Measurements from ENCODE around the gene CADM1. TPM values are rescaled to one million over a fixed set of nuclear protein-coding genes. Genes with fewer than 3 reads are reported as not detected.

CADM1 gene
- polyA plus RNA-seq, 3 donors: 0.67 to 11.7 (median 8.6) TPM

DNA sequence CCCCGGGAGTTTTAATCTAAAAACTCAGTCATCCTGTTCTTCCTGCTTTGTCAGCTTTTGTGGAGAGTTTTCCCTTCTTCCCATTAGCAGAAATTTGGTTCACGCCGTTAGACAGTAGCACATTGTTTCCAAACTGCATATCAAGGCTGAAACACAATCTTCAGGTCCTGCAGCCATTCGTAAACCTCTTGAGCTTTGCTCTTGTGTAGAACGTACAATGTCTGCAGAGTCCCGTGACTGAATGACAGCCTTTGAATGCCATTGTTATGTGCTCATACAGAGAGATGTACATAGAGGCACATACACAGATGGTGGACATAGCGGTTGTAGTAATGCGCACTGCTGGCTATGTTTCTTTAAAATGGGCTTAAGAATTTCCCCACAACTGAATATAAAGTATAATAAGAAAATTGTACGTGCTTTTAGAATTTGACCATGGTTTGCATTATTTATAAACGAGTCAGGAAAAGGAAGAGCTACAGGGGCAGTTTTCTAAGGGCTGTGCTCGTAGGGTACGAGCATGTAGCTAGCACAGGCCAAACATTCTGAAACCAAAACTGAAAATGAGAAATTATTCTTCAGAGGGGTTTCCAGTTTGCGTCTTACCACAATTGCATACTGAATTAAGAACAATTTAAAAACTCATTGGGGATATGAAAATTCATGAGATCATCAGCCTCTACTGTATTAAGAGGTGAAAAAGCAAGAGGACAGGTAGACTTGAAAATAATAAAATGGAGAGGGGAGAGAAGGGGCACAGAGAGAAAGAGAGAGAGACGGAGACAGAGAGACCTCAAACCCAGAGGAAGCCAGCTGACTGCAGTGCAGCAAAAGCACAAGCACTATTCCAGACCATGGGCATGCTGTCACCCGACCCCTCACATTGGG lies 310.1 kb downstream of the CADM1 start:
- H3K27ac ChIP-seq (ENCODE audit: low read depth, low read length): no peak overlapping the region
- WGBS, 3 donors: 66 to 75% (median 72%) methylated on average over 15 of the region's 15 CpGs

DNA sequence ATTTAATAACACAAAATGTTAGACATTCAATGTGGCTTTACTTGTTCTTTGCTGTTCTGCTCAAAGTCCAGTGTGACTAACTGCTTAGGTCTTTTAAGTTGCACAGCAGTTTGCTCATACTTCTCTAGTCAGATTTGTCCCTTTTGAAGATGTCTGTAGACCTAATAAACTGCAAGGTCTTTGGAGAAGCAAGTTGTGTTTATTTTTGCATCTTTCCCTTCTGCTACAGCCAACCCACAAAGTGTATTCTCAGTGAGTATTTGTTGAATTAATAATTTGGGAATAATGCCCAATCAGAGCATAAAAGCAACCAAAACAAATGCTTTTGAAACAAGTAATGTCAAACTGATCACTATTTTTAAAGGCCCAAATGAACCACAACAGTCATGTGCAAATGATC lies 312.5 kb downstream of the CADM1 start:
- no peak overlapping the region for H3K27ac ChIP-seq (ENCODE audit: low read depth, low read length)

DNA sequence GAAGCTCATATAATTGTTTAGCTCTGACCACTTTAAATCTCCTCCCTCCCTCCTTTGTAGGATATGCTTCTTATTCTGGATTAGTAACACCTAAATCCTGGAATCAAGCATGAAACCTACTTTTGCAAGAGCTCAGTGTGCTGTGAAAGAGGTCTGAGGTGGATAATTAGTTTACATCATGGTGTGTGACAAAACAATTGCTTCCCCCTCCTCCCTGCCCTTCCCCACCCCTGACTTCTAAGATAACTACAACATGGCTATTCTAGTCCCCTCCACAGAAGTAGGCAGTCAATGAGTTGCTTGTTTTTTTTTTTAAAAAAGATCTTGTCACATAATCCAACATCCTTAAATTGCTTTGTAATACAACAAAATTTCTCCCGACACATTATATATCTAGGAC lies 314.0 kb downstream of the CADM1 start:
- no peak overlapping the region for H3K27ac ChIP-seq (ENCODE audit: low read depth, low read length)
- 85 to 98% (median 96%) methylated on average over 1 of the region's 1 CpG for WGBS, 3 donors

DNA sequence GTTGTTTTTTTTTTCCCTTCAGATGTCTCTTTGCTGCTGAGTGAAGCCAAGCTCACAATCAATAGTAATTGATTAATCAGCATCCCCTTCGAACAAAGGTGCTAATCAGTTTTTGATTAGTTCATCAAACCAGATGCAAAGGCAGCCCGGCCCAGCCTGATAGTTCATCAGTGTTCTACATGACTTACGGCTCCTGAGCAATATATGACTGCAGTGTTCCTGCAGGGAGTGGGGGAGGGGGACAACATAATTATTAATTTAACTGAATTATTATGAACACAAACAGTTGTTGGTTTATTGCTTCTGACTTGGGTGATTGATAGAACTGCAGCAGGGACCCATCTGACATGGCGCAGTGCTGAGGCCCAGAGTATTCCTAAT lies 315.3 kb downstream of the CADM1 start:
- WGBS, 3 donors: 72 to 96% (median 95%) methylated on average over 4 of the region's 4 CpGs
- no peak overlapping the region for H3K27ac ChIP-seq (ENCODE audit: low read depth, low read length)

DNA sequence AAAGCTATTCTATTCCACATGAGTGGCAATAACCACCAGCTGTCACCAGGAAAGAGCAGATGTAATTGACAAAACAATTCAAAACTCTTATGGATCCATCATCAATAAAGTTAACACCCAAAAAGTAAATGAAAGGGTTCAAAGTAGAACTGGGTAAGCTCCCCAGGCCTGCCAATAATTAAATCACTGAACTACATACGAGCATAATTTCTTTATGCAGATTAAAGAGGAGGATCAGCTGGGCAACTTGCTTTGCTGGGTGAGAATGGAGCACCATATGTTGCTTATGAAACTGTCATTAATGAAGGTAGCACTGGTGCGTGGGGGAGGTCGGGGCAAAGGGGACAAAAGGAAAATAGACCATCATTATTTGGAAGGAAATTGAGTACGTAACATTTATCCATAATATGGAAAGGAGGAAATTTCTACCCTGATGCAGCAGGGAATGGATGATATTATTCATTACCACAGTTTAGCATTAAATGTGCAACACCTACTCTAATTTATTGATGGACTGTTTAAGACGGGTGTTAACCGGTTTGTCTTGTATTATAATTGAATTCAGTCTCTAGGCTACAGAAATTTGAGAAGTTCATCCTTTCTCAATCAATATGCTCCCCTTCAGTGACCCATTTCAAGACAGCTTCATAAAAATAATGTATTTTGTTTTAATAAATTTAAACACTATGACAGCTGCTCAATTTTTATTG lies 315.9 kb downstream of the CADM1 start:
- 68 to 91% (median 89%) methylated on average over 6 of the region's 6 CpGs for WGBS, 3 donors

DNA sequence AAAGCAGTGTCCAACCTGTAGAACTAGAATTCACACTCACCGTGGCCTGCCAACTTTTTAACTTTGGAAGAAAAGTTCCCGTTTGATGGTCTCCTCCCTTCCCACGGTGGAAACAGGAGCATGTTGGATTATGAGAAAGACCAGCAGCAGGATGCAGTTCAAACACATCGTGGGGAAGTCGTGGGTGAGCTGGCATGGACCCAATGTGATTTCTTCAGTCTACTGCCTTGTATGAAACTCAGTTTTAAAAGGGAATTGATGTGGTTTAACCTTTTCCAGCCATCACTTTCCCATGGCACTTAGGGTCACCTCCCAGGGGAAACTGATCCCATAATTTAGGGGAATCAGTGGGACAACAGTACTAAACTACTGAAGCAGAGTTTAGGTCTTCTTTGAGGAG lies 318.3 kb downstream of the CADM1 start:
- WGBS, 3 donors: 42 to 70% (median 45%) methylated on average over 5 of the region's 5 CpGs
- H3K27ac ChIP-seq (ENCODE audit: low read depth, low read length): no peak overlapping the region

More for the DNA sequence above, 315.9 kb downstream of the CADM1 start:
- H3K27ac ChIP-seq (ENCODE audit: low read depth, low read length): no peak overlapping the region

DNA sequence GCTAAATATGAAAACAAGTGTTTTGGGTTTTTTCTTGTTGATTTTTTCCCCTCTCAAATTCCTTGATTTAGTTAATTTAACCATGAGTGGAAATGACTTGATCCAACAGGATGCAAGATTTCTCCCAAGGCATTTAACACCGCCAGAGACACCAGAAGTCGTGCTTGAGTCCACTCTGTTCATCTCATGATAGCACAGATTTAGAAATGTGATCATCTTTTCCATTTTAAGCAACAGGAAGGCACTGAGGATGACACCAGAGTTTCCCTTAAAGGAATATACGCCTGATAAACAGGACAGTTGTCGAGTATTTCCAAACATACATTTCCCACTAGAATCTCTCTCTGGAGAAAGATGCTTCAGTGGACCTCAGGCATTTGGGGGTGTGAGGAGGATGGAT lies 318.7 kb downstream of the CADM1 start:
- 55 to 74% (median 64%) methylated on average over 4 of the region's 4 CpGs for WGBS, 3 donors
- no peak overlapping the region for H3K27ac ChIP-seq (ENCODE audit: low read depth, low read length)

DNA sequence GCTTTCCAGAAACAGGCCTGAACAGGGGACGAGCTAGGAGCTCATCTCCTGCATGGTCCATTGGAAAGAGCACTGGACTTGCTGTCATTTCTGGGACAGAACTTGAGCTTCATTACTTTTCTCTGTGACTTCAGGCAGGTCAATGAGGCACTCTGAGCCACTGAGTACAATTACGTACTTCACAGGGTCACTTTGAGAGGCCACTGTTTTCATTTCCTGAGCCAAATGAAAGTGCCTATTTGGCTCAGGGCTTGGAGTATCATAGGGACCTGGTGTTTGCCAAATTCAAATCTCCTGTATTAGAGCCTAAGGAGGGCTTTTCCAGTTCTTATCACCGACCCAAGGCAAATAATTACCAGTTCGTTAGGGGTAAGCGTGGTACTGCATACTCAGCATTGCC lies 319.3 kb downstream of the CADM1 start:
- 72 to 90% (median 84%) methylated on average over 5 of the region's 5 CpGs for WGBS, 3 donors
- no peak overlapping the region for H3K27ac ChIP-seq (ENCODE audit: low read depth, low read length)

DNA sequence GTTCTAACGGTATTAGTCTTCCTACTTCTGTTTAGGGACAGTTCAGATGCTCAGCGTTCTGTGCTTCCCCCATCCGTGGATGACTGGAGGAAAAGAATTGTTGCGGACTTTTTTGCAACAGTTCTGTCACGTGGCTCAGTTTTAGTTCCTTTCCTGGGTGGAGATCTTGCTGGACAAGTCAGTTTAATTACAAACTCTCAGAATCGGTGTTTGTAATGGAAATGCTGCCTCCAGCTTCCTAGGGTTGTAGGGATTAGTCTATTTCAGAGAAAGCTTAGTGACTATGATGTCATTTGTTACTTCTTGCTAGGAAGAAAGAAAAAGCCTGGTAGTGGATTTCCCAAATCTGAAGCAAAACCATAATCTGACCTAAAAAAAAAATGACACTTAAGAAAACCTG lies 320.4 kb downstream of the CADM1 start:
- 70 to 83% (median 76%) methylated on average over 6 of the region's 6 CpGs for WGBS, 3 donors
- no peak overlapping the region for H3K27ac ChIP-seq (ENCODE audit: low read depth, low read length)

DNA sequence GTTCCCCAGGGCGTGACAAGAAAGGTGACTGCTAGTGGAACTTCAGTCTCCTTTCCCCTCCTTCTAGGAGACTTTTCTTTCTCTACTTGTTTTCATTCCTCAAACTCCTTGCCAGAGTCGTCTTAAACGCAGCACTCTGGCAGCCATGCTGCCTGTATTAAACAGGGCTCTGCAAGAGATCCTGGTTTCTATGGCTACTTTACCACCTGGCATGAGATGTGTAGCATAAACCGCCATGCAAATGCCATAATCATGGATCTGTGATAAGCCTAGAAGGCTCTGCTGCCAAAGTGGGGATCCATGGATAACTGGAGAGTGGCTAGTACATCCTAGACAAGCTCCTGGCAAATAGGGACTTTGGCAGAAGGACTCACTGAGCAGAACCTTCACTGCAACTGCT lies 321.1 kb downstream of the CADM1 start:
- 80 to 87% (median 87%) methylated on average over 4 of the region's 4 CpGs for WGBS, 3 donors

DNA sequence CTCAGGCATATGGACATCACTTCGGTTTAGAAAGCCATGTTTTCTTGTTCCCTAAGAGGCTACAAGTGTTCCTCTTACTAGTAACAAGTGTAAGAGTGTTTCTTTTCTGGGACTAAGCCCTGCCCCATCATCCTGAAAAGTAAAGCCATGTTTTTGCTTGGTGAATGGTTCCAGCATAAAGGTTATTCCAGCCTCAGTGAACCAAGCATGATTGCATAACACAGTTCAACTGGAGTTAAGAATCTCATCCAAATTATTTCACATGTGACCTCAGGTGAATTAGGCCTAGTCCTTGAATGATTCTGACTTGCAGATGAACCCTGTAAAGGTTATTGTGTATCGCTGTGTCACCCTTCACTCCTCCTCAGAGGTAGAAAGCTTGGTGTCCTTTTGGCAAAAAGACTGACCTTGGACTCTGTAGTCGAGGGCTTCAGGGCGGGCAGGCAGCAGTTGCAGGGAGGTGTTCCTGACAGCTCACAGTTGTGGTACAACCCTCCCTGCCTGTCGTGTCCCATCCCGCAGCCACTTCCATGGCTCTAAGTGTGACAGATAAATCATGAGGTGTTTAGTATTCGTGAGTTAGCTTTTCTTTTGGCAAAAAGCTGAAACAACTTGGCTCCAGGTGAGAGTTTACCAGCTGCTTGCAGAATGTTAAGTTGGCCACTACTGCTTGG lies 321.8 kb downstream of the CADM1 start:
- 68 to 74% (median 68%) methylated on average over 7 of the region's 7 CpGs for WGBS, 3 donors
- H3K27ac ChIP-seq (ENCODE audit: low read depth, low read length): no peak overlapping the region

More for the DNA sequence above, 321.1 kb downstream of the CADM1 start:
- no peak overlapping the region for H3K27ac ChIP-seq (ENCODE audit: low read depth, low read length)

DNA sequence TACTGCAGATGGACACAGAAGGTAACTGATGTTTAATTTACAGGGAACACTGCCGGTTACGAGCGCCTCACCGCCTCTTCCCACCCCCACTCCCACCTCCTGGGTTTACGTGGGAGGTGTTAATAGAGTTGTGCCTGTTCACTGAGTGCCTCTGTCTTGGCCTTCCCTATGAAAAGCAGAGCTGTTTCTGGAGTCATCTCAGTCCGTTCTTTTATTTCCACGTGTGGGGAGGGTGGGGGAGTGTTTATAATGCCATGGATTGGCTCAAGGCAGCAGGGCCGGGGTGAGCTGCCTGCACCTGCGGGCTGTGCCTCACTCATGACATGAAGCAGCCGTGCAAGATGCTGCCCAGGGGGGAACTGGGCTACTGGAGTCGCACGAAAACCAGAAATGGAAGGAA lies 322.7 kb downstream of the CADM1 start:
- H3K27ac ChIP-seq (ENCODE audit: low read depth, low read length): no peak overlapping the region
- WGBS, 3 donors: 64 to 67% (median 67%) methylated on average over 12 of the region's 12 CpGs

DNA sequence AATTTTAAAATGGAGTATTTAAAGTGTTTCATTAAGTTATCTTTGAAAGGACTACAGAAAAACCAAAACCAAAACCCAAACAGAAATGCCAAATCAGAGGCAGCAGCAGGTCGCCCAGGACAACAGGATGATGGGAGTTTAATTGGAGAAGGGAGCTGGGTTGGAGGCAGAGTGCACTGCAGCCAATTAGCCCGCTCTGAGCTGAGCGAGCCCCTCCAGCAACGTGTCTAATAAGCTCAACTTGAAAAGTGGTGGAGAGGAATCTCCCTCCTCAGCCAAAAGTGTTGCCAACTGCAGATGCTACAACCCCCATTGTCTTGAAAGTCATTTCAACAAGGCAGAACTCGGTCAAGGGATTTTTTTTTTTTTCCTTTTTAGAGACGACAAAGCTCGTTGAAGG lies 323.9 kb downstream of the CADM1 start:
- WGBS, 3 donors: 58 to 71% (median 68%) methylated on average over 7 of the region's 7 CpGs

DNA sequence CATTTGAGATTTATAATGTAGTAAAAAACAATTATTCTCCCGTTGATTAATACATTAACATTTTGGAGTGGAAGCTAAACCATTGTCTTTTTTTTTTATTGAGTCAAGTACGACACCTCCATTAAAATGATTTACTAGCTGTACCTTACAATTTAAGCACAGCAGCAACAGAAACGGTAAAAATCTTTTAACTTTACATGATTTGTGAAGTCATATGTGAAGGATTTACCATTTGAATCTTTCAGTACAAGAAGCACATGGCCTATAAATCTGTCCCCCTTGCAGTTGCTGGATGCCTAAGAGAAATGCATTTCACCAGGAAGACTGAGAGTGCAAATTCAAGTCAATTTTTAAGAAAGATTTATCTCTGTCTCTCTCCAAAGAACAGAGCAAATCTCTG lies 324.6 kb downstream of the CADM1 start:
- 67 to 69% (median 68%) methylated on average over 3 of the region's 3 CpGs for WGBS, 3 donors
- H3K27ac ChIP-seq (ENCODE audit: low read depth, low read length): no peak overlapping the region

More for the DNA sequence above, 323.9 kb downstream of the CADM1 start:
- H3K27ac ChIP-seq (ENCODE audit: low read depth, low read length): no peak overlapping the region

DNA sequence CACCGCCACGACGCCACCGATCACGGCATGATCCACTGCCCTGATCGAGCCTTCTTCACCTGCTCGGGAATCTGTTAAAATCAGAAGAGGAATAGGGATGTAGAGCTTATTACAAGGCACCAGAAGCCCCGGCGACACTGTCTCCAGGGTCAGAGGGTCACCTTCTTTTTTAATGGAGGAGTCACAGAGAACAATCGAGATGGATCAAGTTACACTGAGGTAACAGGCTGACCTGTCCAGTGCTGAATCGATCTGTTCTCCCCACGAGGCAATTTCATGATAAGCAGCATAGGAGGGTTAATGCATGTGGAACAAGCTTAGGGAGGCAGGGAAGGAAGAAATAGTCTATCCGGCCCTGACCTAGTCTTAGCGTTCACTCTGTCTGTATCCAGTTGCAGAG lies 325.5 kb downstream of the CADM1 start:
- 76 to 84% (median 79%) methylated on average over 14 of the region's 14 CpGs for WGBS, 3 donors

DNA sequence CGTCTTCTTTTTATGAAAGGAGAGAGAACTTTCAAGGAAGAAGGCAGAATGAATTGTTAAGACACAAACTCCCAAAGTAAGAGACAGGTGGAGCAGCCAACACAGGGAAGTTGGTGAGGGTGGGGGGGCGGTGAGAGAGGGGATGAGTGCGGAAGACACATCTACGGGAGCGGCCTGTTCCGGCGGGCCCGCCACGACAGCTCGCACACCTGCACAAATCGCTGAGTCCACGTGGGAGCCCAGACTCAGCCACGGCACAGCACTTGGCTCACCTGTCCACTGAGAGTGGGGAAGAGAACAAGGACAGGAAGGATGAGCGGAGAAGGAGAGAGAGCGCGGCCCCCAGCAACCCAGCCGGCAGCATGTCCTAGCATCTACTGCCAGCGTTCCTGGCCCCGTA lies 331.1 kb downstream of the CADM1 start:
- WGBS, 3 donors: 85 to 90% (median 85%) methylated on average over 19 of the region's 19 CpGs
- H3K27ac ChIP-seq (ENCODE audit: low read depth, low read length): no peak overlapping the region

More for the DNA sequence above, 325.5 kb downstream of the CADM1 start:
- no peak overlapping the region for H3K27ac ChIP-seq (ENCODE audit: low read depth, low read length)

DNA sequence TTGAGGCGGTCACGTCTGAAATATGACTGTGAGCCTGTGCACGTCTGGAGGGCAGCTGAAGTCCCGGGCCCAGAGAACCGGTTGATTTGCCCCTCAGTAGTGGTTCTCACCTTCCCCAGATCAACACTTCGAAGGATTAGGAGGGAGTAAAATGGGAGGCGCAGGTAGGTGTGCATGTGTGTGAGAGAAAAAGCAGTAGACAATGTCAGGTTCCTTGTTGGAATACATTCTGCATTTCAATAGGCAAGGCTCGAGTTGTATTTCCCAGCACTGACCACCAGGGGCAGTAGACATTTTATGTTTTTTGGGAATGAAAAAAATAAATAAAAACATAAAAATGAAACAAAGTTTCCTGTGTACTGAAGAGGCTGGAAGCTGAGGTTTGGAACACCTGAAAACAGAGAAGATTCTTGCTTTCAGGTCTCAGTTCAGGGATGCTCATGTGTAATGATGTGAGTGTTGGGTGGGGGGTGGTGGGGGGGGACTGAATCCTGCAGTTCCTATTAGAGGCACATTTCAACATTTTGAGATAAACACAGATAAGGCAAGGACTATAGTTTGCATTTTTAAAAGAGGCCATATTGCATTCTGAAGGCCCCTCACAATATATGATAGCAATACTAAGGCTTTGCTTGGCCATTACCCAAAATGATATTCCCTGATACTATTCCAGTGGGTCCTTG lies 333.9 kb downstream of the CADM1 start:
- no peak overlapping the region for H3K27ac ChIP-seq (ENCODE audit: low read depth, low read length)
- WGBS, 3 donors: 43 to 60% (median 48%) methylated on average over 8 of the region's 8 CpGs

DNA sequence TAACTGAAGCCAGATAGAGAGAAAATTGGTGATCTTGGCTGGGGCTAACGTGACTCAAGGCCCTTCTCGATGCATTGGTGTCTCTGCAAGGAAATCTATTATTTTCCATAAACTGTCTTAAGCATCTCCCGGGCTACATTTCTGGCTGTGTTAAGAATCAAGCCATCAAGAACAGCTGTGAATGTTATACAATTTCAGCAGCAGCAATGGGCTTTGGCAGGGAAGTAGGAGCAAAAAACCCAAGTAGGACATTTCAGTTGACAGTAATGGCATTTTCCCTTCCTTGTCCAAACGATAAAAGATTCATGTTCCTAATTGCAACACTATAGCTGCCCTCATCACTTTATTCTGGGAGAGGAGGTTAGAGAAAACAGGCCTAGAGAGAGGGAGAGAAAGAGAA lies 335.0 kb downstream of the CADM1 start:
- 58 to 66% (median 65%) methylated on average over 4 of the region's 4 CpGs for WGBS, 3 donors

DNA sequence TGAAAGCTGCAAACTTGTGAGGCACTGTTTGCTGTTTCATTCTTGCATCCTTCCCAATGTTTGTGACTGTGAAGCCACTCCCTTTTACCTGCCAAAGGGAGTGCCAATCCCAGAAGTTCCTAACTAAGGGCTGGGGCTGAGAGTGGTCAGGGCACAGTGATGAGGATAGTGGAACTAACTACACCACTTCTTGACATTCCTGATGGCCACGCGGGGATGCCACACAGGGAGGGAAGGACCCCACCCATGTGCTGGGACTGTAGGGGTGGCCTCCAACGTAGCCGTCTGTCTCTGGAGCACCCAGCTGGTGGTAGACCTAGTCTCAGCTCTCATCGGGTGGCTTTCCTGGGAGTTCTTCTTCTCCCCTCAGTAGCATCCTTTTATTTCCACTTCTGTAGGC lies 335.5 kb downstream of the CADM1 start:
- no peak overlapping the region for H3K27ac ChIP-seq (ENCODE audit: low read depth, low read length)
- WGBS, 3 donors: 69 to 77% (median 71%) methylated on average over 5 of the region's 5 CpGs

More for the DNA sequence above, 335.0 kb downstream of the CADM1 start:
- H3K27ac ChIP-seq (ENCODE audit: low read depth, low read length): no peak overlapping the region

All from adipose tissue (tissue), 3 donors.